Panc1 (cell line): ENCODE data around the gene EMC6.

Experiments
- CTCF ChIP-seq: fragments of 450-650 bp; IDR thresholded peaks from 2 replicates; pipeline ENCODE4 v1.5.1; 2017; ENCODE audit warnings: mild to moderate bottlenecking
- POLR2AphosphoS5 ChIP-seq: IDR thresholded peaks from 2 replicates; pipeline ENCODE4 v1.6.1; 2012; ENCODE audit warnings: mild to moderate bottlenecking, low read depth, low read length, moderate library complexity
- SIN3A ChIP-seq: IDR thresholded peaks from 2 replicates; pipeline ENCODE4 v1.6.1; 2012; ENCODE audit warnings: low read depth, mild to moderate bottlenecking, low read length, moderate library complexity, borderline replicate concordance; ENCODE audit not compliant: insufficient read depth
- TCF7L2 ChIP-seq: IDR thresholded peaks from 2 replicates; pipeline ENCODE4 v1.6.1; 2011; ENCODE audit warnings: mild to moderate bottlenecking, low read depth, low read length, inconsistent platforms
- TF ChIP-seq, protein P1 (sequence below), 2 experiments: IDR thresholded peaks; 2 replicates each; pipeline ENCODE4 v1.6.1; 2011 to 2012; ENCODE audit warnings: low read depth in 2 of 2, control low read depth in 1 of 2, low read length in 1 of 2, mild to moderate bottlenecking in 1 of 2, moderate library complexity in 1 of 2; ENCODE audit not compliant: insufficient read depth in 1 of 2

DNA sequence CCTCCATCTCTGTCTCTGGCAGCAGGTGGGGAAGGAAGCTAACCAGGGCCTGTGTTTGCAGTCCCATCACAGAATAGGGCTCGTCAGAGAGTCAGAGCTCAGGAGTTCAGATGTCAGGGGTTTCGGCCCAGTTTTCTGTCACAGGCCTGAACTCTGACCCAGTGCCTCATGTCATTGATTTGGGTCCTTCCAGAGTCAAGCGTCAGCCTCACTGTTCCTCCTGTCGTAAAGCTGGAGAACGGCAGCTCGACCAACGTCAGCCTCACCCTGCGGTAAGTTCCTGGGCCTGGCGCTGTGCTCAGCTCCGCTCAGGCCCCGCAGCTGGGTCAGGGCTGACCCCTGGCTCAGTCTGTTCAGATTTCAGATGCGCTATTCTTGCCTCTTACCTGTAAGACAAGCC lies 21.4 kb upstream of the EMC6 start:
- no peak for TF ChIP-seq TCF7L2
- no peak for TF ChIP-seq CTCF
- TF ChIP-seq SIN3A: no peak
- TF ChIP-seq POLR2AphosphoS5: no peak
- TF ChIP-seq, protein P1, sequence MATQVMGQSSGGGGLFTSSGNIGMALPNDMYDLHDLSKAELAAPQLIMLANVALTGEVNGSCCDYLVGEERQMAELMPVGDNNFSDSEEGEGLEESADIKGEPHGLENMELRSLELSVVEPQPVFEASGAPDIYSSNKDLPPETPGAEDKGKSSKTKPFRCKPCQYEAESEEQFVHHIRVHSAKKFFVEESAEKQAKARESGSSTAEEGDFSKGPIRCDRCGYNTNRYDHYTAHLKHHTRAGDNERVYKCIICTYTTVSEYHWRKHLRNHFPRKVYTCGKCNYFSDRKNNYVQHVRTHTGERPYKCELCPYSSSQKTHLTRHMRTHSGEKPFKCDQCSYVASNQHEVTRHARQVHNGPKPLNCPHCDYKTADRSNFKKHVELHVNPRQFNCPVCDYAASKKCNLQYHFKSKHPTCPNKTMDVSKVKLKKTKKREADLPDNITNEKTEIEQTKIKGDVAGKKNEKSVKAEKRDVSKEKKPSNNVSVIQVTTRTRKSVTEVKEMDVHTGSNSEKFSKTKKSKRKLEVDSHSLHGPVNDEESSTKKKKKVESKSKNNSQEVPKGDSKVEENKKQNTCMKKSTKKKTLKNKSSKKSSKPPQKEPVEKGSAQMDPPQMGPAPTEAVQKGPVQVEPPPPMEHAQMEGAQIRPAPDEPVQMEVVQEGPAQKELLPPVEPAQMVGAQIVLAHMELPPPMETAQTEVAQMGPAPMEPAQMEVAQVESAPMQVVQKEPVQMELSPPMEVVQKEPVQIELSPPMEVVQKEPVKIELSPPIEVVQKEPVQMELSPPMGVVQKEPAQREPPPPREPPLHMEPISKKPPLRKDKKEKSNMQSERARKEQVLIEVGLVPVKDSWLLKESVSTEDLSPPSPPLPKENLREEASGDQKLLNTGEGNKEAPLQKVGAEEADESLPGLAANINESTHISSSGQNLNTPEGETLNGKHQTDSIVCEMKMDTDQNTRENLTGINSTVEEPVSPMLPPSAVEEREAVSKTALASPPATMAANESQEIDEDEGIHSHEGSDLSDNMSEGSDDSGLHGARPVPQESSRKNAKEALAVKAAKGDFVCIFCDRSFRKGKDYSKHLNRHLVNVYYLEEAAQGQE (IDR thresholded peaks at IDR 0.05; ENCODE audit: insufficient read depth in 1 of 2, low read depth in 2 of 2, low read length in 1 of 2): no peak
